CD14-positive monocyte (primary cell): Measurements from ENCODE around the gene ACAP3. TPM values are rescaled to one million over a fixed set of nuclear protein-coding genes. Genes with fewer than 3 reads are reported as not detected.

Experiments
- DNase-seq, 3 donors: peaks; one replicate each; pipeline ENCODE4 v3.0.0-alpha.2; 2011 to 2022
- H2AFZ ChIP-seq: 2 replicates; pipeline ENCODE4 v1.6.0; 2012; ENCODE audit warnings: mild to moderate bottlenecking, low read depth, low read length, inconsistent platforms; ENCODE audit not compliant: insufficient read depth, poor library complexity, severe bottlenecking
- H3K27ac ChIP-seq, 2 donors: 1 replicate in 1 of 2; 2 replicates in 1 of 2; pipeline ENCODE4 v1.5.1; 2012 to 2013; ENCODE audit warnings: low read length in 2 of 2, control low read depth in 1 of 2, inconsistent platforms in 1 of 2, low read depth in 1 of 2, mild to moderate bottlenecking in 1 of 2
- H3K27me3 ChIP-seq, 2 donors: one replicate each; pipeline versions ENCODE4 v1.6.0 to v1.6.1; 2011 to 2013; ENCODE audit warnings: low read length in 2 of 2; ENCODE audit not compliant: control insufficient read depth in 2 of 2, insufficient read depth in 2 of 2
- H3K36me3 ChIP-seq, 2 donors: replicated peaks in 1 of 2; 1 replicate in 1 of 2; 2 replicates in 1 of 2; pipeline versions ENCODE4 v1.5.1 to v1.6.1; 2012 to 2013; ENCODE audit warnings: low read length in 2 of 2, control low read depth in 1 of 2, inconsistent platforms in 1 of 2, mild to moderate bottlenecking in 1 of 2; ENCODE audit not compliant: insufficient read depth in 2 of 2, control insufficient read depth in 1 of 2
- H3K4me1 ChIP-seq, 2 donors: 1 replicate in 1 of 2; 2 replicates in 1 of 2; pipeline versions ENCODE4 v1.5.1 to v1.6.1; 2012 to 2013; ENCODE audit warnings: low read length in 2 of 2, control low read depth in 1 of 2, inconsistent platforms in 1 of 2, mild to moderate bottlenecking in 1 of 2, moderate library complexity in 1 of 2; ENCODE audit not compliant: insufficient read depth in 2 of 2, control insufficient read depth in 1 of 2
- H3K4me2 ChIP-seq: replicated peaks from 2 replicates; pipeline ENCODE3; 2012; ENCODE audit warnings: low read length, moderate library complexity, mild to moderate bottlenecking; ENCODE audit not compliant: poor library complexity, severe bottlenecking; ENCODE audit errors: extremely low read depth
- H3K4me3 ChIP-seq, 3 experiments: fragments of 200-600 bp in 1 of 3; sonication (generic) in 1 of 3; replicated peaks in 1 of 3; 1 replicate in 2 of 3; 2 replicates in 1 of 3; pipeline ENCODE4 v1.5.1; 2011 to 2013; ENCODE audit warnings: low read length in 3 of 3, mild to moderate bottlenecking in 3 of 3, control low read depth in 2 of 3, low read depth in 2 of 3, inconsistent platforms in 1 of 3, moderate library complexity in 1 of 3
- H3K79me2 ChIP-seq: 2 replicates; pipeline ENCODE4 v1.6.0; 2012; ENCODE audit warnings: mild to moderate bottlenecking, control low read depth, inconsistent platforms, low read length, moderate library complexity; ENCODE audit not compliant: insufficient read depth
- H3K9ac ChIP-seq: 2 replicates; pipeline ENCODE4 v1.6.0; 2017; ENCODE audit warnings: low read length, mild to moderate bottlenecking; ENCODE audit not compliant: insufficient read depth, poor library complexity, severe bottlenecking
- H3K9me3 ChIP-seq, 2 donors: replicated peaks in 1 of 2; 1 replicate in 1 of 2; 2 replicates in 1 of 2; pipeline versions ENCODE4 v1.5.1 to v1.6.1; 2012 to 2013; ENCODE audit warnings: low read length in 2 of 2, control low read depth in 1 of 2; ENCODE audit not compliant: control insufficient read depth in 1 of 2, insufficient read depth in 1 of 2
- H4K20me1 ChIP-seq: 2 replicates; pipeline ENCODE4 v1.6.0; 2012; ENCODE audit warnings: mild to moderate bottlenecking, low read length, control low read depth, moderate library complexity; ENCODE audit not compliant: insufficient read depth
- H3K27ac Mint-ChIP-seq, 7 donors: one replicate each; pipeline ENCODE4 v1.8.0; 2020; ENCODE audit warnings: mild to moderate bottlenecking in 7 of 7, mixed read lengths in 7 of 7, moderate library complexity in 6 of 7, inconsistent platforms in 2 of 7
- H3K27me3 Mint-ChIP-seq, 3 donors: one replicate each; pipeline ENCODE4 v1.8.0; 2021 to 2022; ENCODE audit warnings: low read depth in 3 of 3, mild to moderate bottlenecking in 3 of 3, mixed read lengths in 3 of 3, moderate library complexity in 3 of 3, inconsistent platforms in 1 of 3
- H3K36me3 Mint-ChIP-seq, 2 donors: one replicate each; pipeline ENCODE4 v1.8.0; 2020; ENCODE audit warnings: mixed read lengths in 2 of 2, inconsistent platforms in 1 of 2, mild to moderate bottlenecking in 1 of 2
- H3K4me1 Mint-ChIP-seq: one replicate; pipeline ENCODE4 v1.8.0; 2020; ENCODE audit warnings: mild to moderate bottlenecking, mixed read lengths
- H3K4me3 Mint-ChIP-seq, 2 donors: one replicate each; pipeline ENCODE4 v1.8.0; 2020; ENCODE audit warnings: mild to moderate bottlenecking in 2 of 2, mixed read lengths in 2 of 2, moderate library complexity in 1 of 2
- H3K9me3 Mint-ChIP-seq, 7 donors: one replicate each; pipeline ENCODE4 v1.8.0; 2020 to 2022; ENCODE audit warnings: mixed read lengths in 7 of 7, mild to moderate bottlenecking in 6 of 7, moderate library complexity in 6 of 7, inconsistent platforms in 2 of 7
- WGBS: methylation state at CpG from one replicate; pipeline ENCODE4 v1.1.5; 2013; ENCODE audit warnings: missing lambda C conversion rate; ENCODE audit not compliant: insufficient coverage; 5-methylcytosine and 5-hydroxymethylcytosine counted together
- intact Hi-C, 2 donors: fragments of 100-400 bp; cut with micrococcal nuclease; formaldehyde crosslinking; loops; one replicate each; pipeline versions ENCODE4 v1.15.0 to v1.15.1; 2023
- polyA plus RNA-seq, 3 donors: library from polyadenylated mRNA; depleted of rRNA in 1 of 3; unstranded in 2 of 3; stranded (reverse) in 1 of 3; fragments of 300-500 nt in 2 of 3; fragments of >200 nt in 1 of 3; fragmentation: Illumina TruSeq in 2 of 3; gene quantifications; 1 replicate in 2 of 3; 2 replicates in 1 of 3; pipeline ENCODE4 v1.2.3, GENCODE V29; 2012 to 2021
- TF ChIP-seq, protein P1 (sequence below): fragments of 200-600 bp; IDR thresholded peaks from one replicate; pipeline ENCODE4 v1.8.0; 2022; ENCODE audit warnings: antibody characterized with exemption, mild to moderate bottlenecking

The ACAP3 gene
- polyA plus RNA-seq, 3 donors, result 3.5 to 132 (median 4.0) TPM

DNA sequence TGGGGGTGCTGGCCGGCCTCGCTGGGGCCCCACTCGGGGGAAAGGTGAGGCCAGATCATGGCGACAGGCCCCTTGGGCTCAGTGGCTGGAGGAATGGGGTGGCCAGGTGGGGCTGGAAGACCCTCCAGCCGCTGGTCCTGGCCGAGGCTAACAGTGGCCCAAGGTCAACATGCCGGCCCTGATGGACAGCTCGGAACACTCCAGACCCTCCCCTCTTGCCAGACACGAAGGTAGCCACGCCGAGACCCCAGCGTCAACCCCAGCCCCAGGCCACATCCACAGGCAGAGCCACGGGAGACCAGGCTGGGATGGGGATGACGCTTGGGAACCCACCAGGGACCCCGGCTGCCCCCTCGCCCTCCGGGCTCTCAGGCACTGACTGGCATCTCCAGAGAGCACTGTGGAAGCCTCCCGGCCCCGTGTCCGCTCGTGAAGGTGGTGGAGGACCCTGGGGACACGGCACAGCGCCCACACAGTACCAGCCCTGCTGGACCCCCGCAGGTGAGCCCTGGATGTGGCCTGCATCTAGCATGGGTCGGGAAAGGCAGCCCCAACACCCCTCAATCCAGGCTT lies 60.3 kb downstream of the ACAP3 start:
- Histone ChIP-seq H3K4me1 (no peaks in the 10 kb centered on the region), H3K27me3 (peaks cover 0 to 23% of the 10 kb centered on the region in 2 donors), H3K4me2 (no peak overlapping the region), H2AFZ (no peak overlapping the region), H3K79me2 (no peaks in the 10 kb centered on the region), H3K36me3 (peaks cover 0 to under 1% of the 10 kb centered on the region in 2 donors), H3K9ac (no peak overlapping the region), H3K4me3 (no peak overlapping the region), H4K20me1 (peaks cover 13% of the 10 kb centered on the region), H3K9me3 (no peaks in the 10 kb centered on the region), H3K27ac (no peak overlapping the region)
- H3K9me3 Mint-ChIP-seq, result no peaks in the 10 kb centered on the region
- H3K4me3 Mint-ChIP-seq, result peak overlapping the region in 1 of 2 donors; percentile 35
- H3K27ac Mint-ChIP-seq, result no peak overlapping the region
- H3K36me3 Mint-ChIP-seq, result peaks cover 0 to 7% of the 10 kb centered on the region in 2 donors
- WGBS, result 81% methylated on average over 18 of the region's 25 CpGs
- no peaks in the 10 kb centered on the region for H3K4me1 Mint-ChIP-seq
- TF ChIP-seq, protein P1, sequence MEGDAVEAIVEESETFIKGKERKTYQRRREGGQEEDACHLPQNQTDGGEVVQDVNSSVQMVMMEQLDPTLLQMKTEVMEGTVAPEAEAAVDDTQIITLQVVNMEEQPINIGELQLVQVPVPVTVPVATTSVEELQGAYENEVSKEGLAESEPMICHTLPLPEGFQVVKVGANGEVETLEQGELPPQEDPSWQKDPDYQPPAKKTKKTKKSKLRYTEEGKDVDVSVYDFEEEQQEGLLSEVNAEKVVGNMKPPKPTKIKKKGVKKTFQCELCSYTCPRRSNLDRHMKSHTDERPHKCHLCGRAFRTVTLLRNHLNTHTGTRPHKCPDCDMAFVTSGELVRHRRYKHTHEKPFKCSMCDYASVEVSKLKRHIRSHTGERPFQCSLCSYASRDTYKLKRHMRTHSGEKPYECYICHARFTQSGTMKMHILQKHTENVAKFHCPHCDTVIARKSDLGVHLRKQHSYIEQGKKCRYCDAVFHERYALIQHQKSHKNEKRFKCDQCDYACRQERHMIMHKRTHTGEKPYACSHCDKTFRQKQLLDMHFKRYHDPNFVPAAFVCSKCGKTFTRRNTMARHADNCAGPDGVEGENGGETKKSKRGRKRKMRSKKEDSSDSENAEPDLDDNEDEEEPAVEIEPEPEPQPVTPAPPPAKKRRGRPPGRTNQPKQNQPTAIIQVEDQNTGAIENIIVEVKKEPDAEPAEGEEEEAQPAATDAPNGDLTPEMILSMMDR, result no peak
- intact Hi-C loops, result no loop called here
- peaks cover 16 to 30% (median 17%) of the 10 kb centered on the region in 3 donors for H3K27me3 Mint-ChIP-seq
- DNase-seq, result no peak

DNA sequence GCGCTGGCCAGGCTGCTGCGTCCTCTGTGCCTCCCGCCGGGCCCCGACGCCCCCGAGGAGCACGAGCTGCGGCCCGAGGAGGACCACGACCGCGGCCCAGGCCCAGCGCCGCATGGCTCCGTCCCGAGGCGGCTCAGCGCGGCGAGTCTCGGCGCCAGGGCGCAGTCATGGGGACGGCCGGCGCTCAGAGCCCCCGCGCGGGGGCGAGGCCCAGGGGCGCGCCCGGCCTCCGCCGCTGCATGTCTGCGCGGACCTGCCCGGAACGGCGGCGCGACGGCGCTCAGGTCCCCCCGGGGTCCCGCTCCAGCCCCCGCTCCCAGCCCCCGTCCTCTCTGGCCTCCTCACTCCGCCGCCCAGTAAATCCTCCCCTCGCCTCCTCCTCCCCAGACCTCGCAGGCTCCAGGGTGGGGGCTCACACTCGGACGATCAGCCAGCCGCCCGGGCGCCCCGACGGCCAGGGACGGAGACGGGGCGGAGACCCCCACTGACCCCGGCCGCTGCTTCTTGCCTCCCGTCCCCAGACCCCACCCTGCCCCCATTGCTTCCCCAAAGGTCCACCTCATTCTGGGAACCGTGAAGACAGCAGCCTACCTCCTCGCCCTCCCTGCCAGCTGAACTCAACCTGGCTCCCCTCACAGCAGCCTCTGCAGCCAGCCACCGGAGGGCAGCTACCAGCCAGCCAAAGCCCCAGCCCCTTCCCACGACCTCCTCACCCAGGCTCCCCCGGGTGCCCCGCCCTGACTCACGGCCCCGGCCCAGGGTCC lies 61.0 kb downstream of the ACAP3 start, which contains the start of gene C1QTNF12:
Gene C1QTNF12 (minus strand): TSS at position 146 of the 764 bp plus-strand sequence. CDS start 32 bp downstream, at position 114.
- no peaks in the 10 kb centered on the region for H3K4me1 Mint-ChIP-seq
- DNase-seq, result no peak
- Histone ChIP-seq H3K4me2 (no peak within 1 kb of the TSS), H3K9ac (no peak within 1 kb of the TSS), H3K79me2 (no peaks in the 10 kb centered on the region), H3K9me3 (no peaks in the 10 kb centered on the region), H3K27ac (no peak within 1 kb of the TSS), H3K4me1 (no peaks in the 10 kb centered on the region), H3K4me3 (no peak within 1 kb of the TSS), H4K20me1 (peaks cover 13% of the 10 kb centered on the region), H3K36me3 (no peaks in the 10 kb centered on the region), H3K27me3 (peaks cover 0 to 23% of the 10 kb centered on the region in 2 donors), H2AFZ (no peak within 1 kb of the TSS)
- peaks cover 0 to under 1% of the 10 kb centered on the region in 2 donors for H3K36me3 Mint-ChIP-seq
- 5% methylated on average over 73 of the region's 74 CpGs for WGBS
- H3K4me3 Mint-ChIP-seq, result peak within 1 kb of the TSS in 1 of 2 donors; percentile 69
- H3K9me3 Mint-ChIP-seq, result no peaks in the 10 kb centered on the region
- no peak within 1 kb of the TSS for H3K27ac Mint-ChIP-seq
- peaks cover 16 to 32% (median 17%) of the 10 kb centered on the region in 3 donors for H3K27me3 Mint-ChIP-seq
- intact Hi-C loops, result no loop called here
- TF ChIP-seq, protein P1, result no peak
